Left cardiac atrium (tissue), 4 donors: ENCODE data around the gene DDN. TPM values are rescaled to one million over a fixed set of nuclear protein-coding genes. Genes with fewer than 3 reads are reported as not detected.

Experiments used
- ATAC-seq, 2 donors: fragments of 200-7000 bp; cut with Tn5 transposase; one replicate each; pipeline ENCODE4 v1.9.1; 2020; ENCODE audit warnings: mild to moderate bottlenecking in 2 of 2, moderate library complexity in 2 of 2
- DNase-seq: peaks from one replicate; pipeline ENCODE4 v3.0.0-alpha.2; 2020
- intact Hi-C, 2 donors: fragments of 100-400 bp; cut with DNase I; formaldehyde crosslinking; loops; one replicate each; pipeline versions ENCODE4 v1.14.1 to v1.15.1; 2022 to 2023
- total RNA-seq, 2 donors: library from RNA; stranded (reverse); fragmentation: NEBNext Ultra II Directional; extraction: Animal tissue kit (Norgen Biotek cat#: 25700); gene quantifications; one replicate each; pipeline ENCODE4 v1.2.1, GENCODE V29; 2021
- donor health status: DM: no; HTN: yes; CAD: no.
- donor health status: DM: no; HTN: yes; CAD: no; lungs with severe emphysema.
- donor health status: DM: yes; HTN: yes; CAD: no.
- donor health status: Dilated cardiomyopathy.

The DDN gene
- total RNA-seq, 2 donors from 2014 or later, result 0.29 to 0.84 TPM

- DNase-seq, result no peak
- intact Hi-C loops, result no loop called here
- ATAC-seq, result no peak
Observed at GRCh38 chr12:48954841-48955501, 44.2 kb downstream of the DDN start.

- ATAC-seq (no peak), DNase-seq (no peak)
- intact Hi-C loops, result no loop called here
Observed at GRCh38 chr12:48954061-48954460, 45.1 kb downstream of the DDN start.

GRCh38 chr12:48952691-48953090 lies 46.5 kb downstream of the DDN start:
- intact Hi-C loops, result no loop called here
- ATAC-seq (no peak), DNase-seq (no peak)

DNA sequence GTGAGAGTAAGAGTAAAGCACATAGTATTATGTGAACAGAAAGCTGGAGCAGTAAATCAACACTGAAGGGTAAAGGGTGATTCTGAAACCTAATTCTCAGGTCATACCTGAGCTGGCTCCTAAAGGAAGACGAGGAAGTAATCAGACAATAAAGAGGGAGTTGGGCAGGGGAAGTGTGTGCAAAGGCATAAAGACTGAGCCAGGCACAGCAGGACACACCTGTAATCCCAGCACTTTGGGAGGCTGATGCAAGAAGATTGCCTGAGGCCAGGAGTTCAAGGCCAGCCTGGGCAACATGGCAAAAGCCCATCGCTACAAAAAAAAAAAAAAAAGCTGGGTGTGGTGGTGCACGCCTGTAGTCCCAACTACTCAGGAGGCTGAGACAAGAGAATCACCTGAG lies 51.4 kb downstream of the DDN start:
- DNase-seq, result no peak
- intact Hi-C loops, result no loop called here
- no peak for ATAC-seq

DNA sequence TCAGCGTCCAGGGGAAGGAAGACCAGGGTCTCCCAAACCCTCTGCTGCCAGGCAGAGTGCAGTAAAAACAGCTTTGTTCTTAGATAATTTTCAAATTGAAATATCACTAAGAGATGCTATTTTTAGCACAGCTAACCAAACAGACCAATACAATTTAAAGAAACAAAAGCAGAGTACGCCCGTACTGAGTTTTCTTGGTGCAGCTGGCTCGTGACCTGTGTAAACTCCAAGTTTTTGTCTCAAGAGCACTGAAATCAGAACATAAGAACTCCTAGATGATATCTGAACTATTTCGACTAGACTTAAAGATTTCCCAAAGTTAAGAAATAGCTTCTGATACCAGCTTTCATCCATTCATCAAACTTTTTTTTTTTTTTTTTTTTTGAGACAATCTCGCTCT lies 52.2 kb downstream of the DDN start:
- intact Hi-C loops, result no loop called here
- no peak for DNase-seq
- ATAC-seq, result no peak

DNA sequence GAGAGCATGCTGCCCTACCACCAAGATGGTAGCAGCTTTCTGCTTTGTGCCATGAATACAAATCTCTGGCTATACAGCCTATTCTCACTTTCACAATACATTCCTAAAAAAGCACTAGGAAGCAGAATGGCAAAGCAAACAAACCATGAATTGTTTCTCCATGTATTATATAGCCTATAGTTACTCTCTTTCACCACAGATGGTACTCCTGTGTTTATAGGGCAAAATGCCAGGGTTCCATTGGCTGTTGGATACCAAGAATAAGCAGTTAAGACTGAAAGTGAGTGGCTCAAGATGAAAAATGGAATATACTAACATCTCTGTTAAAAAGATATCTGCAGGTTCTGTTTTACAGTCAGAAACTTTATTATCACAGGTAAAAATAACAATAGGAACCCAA lies 53.0 kb downstream of the DDN start:
- intact Hi-C loops, result no loop called here
- ATAC-seq (no peak), DNase-seq (no peak)

Other genes starting within 250 kb of the DDN start
- 100 to 1,000 TPM in 1 of 2 donors, 10 to 100 TPM in 1; 51.5 to 113 TPM for gene ADCY6, start 210.3 kb downstream of the DDN start, total RNA-seq
- 1 to 10 TPM; 8.8 to 9.5 TPM for gene CACNB3, start 180.9 kb downstream of the DDN start, total RNA-seq
- gene DDX23, start 147.2 kb downstream of the DDN start, total RNA-seq, result 10 to 100 TPM; 34.7 to 37.5 TPM
- under 1 TPM; 0.56 to 0.79 TPM for gene RND1, start 133.5 kb downstream of the DDN start, total RNA-seq
- gene FKBP11, start 73.9 kb downstream of the DDN start, total RNA-seq, result 10 to 100 TPM; 14.5 to 25.0 TPM
- gene ARF3, start 41.9 kb downstream of the DDN start, total RNA-seq, result 10 to 100 TPM; 72.2 to 90.5 TPM
- gene WNT10B, start 27.6 kb downstream of the DDN start, total RNA-seq, result 1 to 10 TPM in 1 of 2 donors, under 1 TPM in 1; 0.65 to 1.0 TPM
- not detected for gene WNT1, start 21.1 kb downstream of the DDN start, total RNA-seq
- gene PRKAG1, start 19.4 kb upstream of the DDN start, total RNA-seq, result 10 to 100 TPM; 70.2 to 72.2 TPM
- gene KMT2D, start 61.4 kb upstream of the DDN start, total RNA-seq, result 10 to 100 TPM; 44.1 to 47.4 TPM
- gene RHEBL1, start 70.6 kb upstream of the DDN start, total RNA-seq, result under 1 TPM; 0.24 to 0.41 TPM
- gene DHH, start 95.4 kb upstream of the DDN start, total RNA-seq, result 1 to 10 TPM in 1 of 2 donors, under 1 TPM in 1; 0.97 to 1.0 TPM
- 10 to 100 TPM; 24.4 to 46.0 TPM for gene LMBR1L, start 111.5 kb upstream of the DDN start, total RNA-seq
- 100 to 1,000 TPM; 577 to 615 TPM for gene TUBA1B, start 132.0 kb upstream of the DDN start, total RNA-seq
- 100 to 1,000 TPM; 119 to 134 TPM for gene TUBA1A, start 189.7 kb upstream of the DDN start, total RNA-seq